ENCODE data around the gene STK26. TPM values are rescaled to one million over a fixed set of nuclear protein-coding genes. Genes with fewer than 3 reads are reported as not detected.

Gene STK26
- total RNA-seq: 100 to 1,000 TPM in 2 of 4 donors, 10 to 100 TPM in 2; 65.9 to 137 (median 111) TPM

GRCh38 chrX:132022967-132023895, at the start of gene STK26:
Gene STK26 (plus strand): TSS chrX:132023302. CDS start chrX:132023618, 316 bp downstream.
- Histone ChIP-seq H3K27ac (peak within 1 kb of the TSS; percentile 74 to 83), H3K36me3 (no peaks in the 10 kb centered on the region), H3K4me1 (no peaks in the 10 kb centered on the region), H3K4me3 (peak within 1 kb of the TSS; percentile 57 to 68), H3K9me3 (no peaks in the 10 kb centered on the region), H3K27me3 (peaks cover 0 to 4% of the 10 kb centered on the region in 2 donors)
- DNase-seq: peak; percentile 79
- TF ChIP-seq POLR2A (IDR thresholded peaks at IDR 0.05) (peak; percentile 75 to 80), CTCF (IDR thresholded peaks at IDR 0.05) (no peak)
- intact Hi-C loops (cut with DNase I; ENCODE audit: low total_unique reads): no loop called here

DNA sequence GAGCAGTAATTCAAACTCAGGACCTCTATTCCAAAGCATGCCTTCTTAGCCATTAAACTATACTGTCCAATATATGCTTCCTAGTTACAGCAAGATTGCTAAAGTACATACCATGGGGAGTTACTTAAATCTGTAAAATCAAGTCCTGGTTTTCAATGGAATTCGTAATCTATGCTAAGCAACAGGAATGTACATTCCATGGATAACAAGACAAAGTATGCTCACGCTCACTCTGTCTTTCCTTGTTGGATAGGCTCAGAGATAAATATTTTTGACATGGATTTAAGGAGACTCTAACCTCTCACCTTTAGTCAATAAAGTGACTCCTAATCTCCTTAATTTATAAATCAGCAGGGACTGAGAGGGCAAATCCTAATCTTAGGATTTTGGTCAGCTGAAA, 47.3 kb upstream of the STK26 start:
- intact Hi-C loops (cut with DNase I; ENCODE audit: low total_unique reads): no loop called here
- H3K4me3 ChIP-seq: no peak overlapping the region
- DNase-seq: no peak
- no peaks in the 10 kb centered on the region for H3K27me3 ChIP-seq
- TF ChIP-seq CTCF (IDR thresholded peaks at IDR 0.05) (no peak), POLR2A (IDR thresholded peaks at IDR 0.05) (no peak)
- H3K9me3 ChIP-seq: no peaks in the 10 kb centered on the region
- H3K27ac ChIP-seq: no peak overlapping the region
- H3K4me1 ChIP-seq: no peaks in the 10 kb centered on the region
- H3K36me3 ChIP-seq: no peaks in the 10 kb centered on the region

GRCh38 chrX:131977619-131978018, 45.5 kb upstream of the STK26 start:
- H3K27ac ChIP-seq: no peak overlapping the region
- no peak overlapping the region for H3K4me3 ChIP-seq
- no peak for DNase-seq
- no peaks in the 10 kb centered on the region for H3K27me3 ChIP-seq
- no peaks in the 10 kb centered on the region for H3K9me3 ChIP-seq
- TF ChIP-seq POLR2A (IDR thresholded peaks at IDR 0.05): no peak
- no peak for TF ChIP-seq CTCF (IDR thresholded peaks at IDR 0.05)
- no peaks in the 10 kb centered on the region for H3K4me1 ChIP-seq
- no peaks in the 10 kb centered on the region for H3K36me3 ChIP-seq
- intact Hi-C loops (cut with DNase I; ENCODE audit: low total_unique reads): no loop called here

DNA sequence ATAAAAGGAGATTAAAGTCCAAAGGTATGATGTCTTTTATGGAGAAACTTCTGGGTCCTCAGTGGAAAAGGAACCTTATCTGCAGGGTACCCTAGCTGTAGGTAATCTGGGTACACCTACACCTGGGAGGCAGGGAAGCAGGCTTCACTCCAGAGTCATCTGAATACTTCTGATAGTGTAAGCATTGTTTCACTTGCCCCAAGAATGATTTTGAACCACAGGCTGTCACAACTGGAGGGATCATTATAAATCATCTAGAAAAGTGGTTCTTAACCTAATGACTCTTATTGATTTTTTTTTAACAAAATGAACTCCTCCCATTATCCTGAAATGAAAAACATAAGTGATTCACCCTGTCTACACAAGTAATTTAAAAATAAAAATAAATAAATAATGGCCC, 44.0 kb upstream of the STK26 start:
- no peaks in the 10 kb centered on the region for H3K4me1 ChIP-seq
- no peaks in the 10 kb centered on the region for H3K27me3 ChIP-seq
- DNase-seq: no peak
- H3K36me3 ChIP-seq: no peaks in the 10 kb centered on the region
- H3K4me3 ChIP-seq: no peak overlapping the region
- intact Hi-C loops (cut with DNase I; ENCODE audit: low total_unique reads): no loop called here
- H3K27ac ChIP-seq: no peak overlapping the region
- TF ChIP-seq CTCF (IDR thresholded peaks at IDR 0.05): no peak
- TF ChIP-seq POLR2A (IDR thresholded peaks at IDR 0.05): no peak
- H3K9me3 ChIP-seq: no peaks in the 10 kb centered on the region

GRCh38 chrX:131985526-131986049, 37.5 kb upstream of the STK26 start:
- H3K36me3 ChIP-seq: no peaks in the 10 kb centered on the region
- H3K9me3 ChIP-seq: no peaks in the 10 kb centered on the region
- H3K4me3 ChIP-seq: no peak overlapping the region
- no peaks in the 10 kb centered on the region for H3K4me1 ChIP-seq
- intact Hi-C loops (cut with DNase I; ENCODE audit: low total_unique reads): no loop called here
- TF ChIP-seq POLR2A (IDR thresholded peaks at IDR 0.05) (no peak), CTCF (IDR thresholded peaks at IDR 0.05) (no peak)
- no peak overlapping the region for H3K27ac ChIP-seq
- no peak for DNase-seq
- H3K27me3 ChIP-seq: no peaks in the 10 kb centered on the region

Measured in uterus (tissue), 4 donors.